OCI-LY7 (cell line): ENCODE data around the gene TRIM5. TPM values are rescaled to one million over a fixed set of nuclear protein-coding genes. Genes with fewer than 3 reads are reported as not detected.

ENCODE experiments used
- BruUV-seq: library from RNA; stranded (reverse); fragments of 400-500 nt; replicated peaks from 2 replicates; lab custom pipeline; 2021; lab: Mats Ljungman, UMichigan
- CTCF ChIA-PET: fragments of 300-600 bp; sonication (Branson Sonifier 250); formaldehyde crosslinking; loops from one replicate; lab custom pipeline; 2022; ENCODE audit warnings: antibody characterized with exemption; ENCODE audit not compliant: unreplicated experiment; lab: Charles Lee
- POLR2A ChIA-PET: fragments of 300-600 bp; sonication (Branson Sonifier 250); formaldehyde crosslinking; loops from one replicate; lab custom pipeline; 2022; ENCODE audit warnings: antibody characterized with exemption; lab: Charles Lee
- DNase-seq: peaks from one replicate; pipeline ENCODE4 v3.0.0-alpha.2; 2015; ENCODE audit warnings: low spot score
- H2AFZ ChIP-seq: fragments of 200-600 bp; sonication (generic), shearing (Covaris generic); 2 replicates; pipeline ENCODE4 v1.6.1; 2014; ENCODE audit warnings: mild to moderate bottlenecking, antibody characterized with exemption, low read length, moderate library complexity
- H3K27ac ChIP-seq: fragments of 200-600 bp; sonication (generic); 2 replicates; pipeline ENCODE4 v1.5.1; 2014; ENCODE audit warnings: mixed run types, low read depth, mild to moderate bottlenecking, moderate library complexity, low read length, inconsistent platforms; ENCODE audit not compliant: poor library complexity, severe bottlenecking
- H3K36me3 ChIP-seq: fragments of 200-600 bp; sonication (generic); 2 replicates; pipeline ENCODE4 v1.6.1; 2014; ENCODE audit warnings: mild to moderate bottlenecking, antibody characterized with exemption, low read length, moderate library complexity, mixed read lengths; ENCODE audit not compliant: insufficient read depth
- H3K4me1 ChIP-seq: fragments of 200-600 bp; sonication (generic); 2 replicates; pipeline ENCODE4 v1.5.1; 2014; ENCODE audit warnings: mild to moderate bottlenecking, low read length; ENCODE audit not compliant: insufficient read depth, poor library complexity, severe bottlenecking
- H3K4me2 ChIP-seq: fragments of 200-600 bp; sonication (generic); 2 replicates; pipeline ENCODE4 v1.6.1; 2014; ENCODE audit warnings: mild to moderate bottlenecking, low read length
- H3K4me3 ChIP-seq: fragments of 200-600 bp; sonication (generic); 2 replicates; pipeline ENCODE4 v1.5.1; 2014; ENCODE audit warnings: mild to moderate bottlenecking, low read depth, low read length; ENCODE audit not compliant: poor library complexity, severe bottlenecking
- H3K79me2 ChIP-seq: fragments of 200-600 bp; sonication (generic); 2 replicates; pipeline ENCODE4 v1.6.1; 2016; ENCODE audit warnings: low read depth, mild to moderate bottlenecking, low read length, moderate library complexity, mixed read lengths; ENCODE audit not compliant: insufficient read depth
- H3K9me2 ChIP-seq: fragments of 200-600 bp; sonication (generic); 2 replicates; pipeline ENCODE4 v1.6.1; 2016; ENCODE audit warnings: mild to moderate bottlenecking, low read length, mixed read lengths; ENCODE audit not compliant: insufficient read depth
- H3K9me3 ChIP-seq: fragments of 200-600 bp; sonication (generic); 2 replicates; pipeline ENCODE4 v1.6.1; 2014; ENCODE audit warnings: mild to moderate bottlenecking, mixed run types, low read length, mixed read lengths
- H4K20me1 ChIP-seq: fragments of 200-600 bp; sonication (generic); 2 replicates; pipeline ENCODE4 v1.6.1; 2014; ENCODE audit warnings: mild to moderate bottlenecking, antibody characterized with exemption, low read length, moderate library complexity, mixed read lengths; ENCODE audit not compliant: insufficient read depth
- CTCF ChIP-seq: fragments of 200-600 bp; sonication (generic); conservative IDR thresholded peaks from 2 replicates; pipeline ENCODE4 v1.5.1; 2014; ENCODE audit warnings: mild to moderate bottlenecking, antibody characterized with exemption, low read length, moderate library complexity, mixed read lengths
- EZH2phosphoT487 ChIP-seq: fragments of 200-600 bp; sonication (generic); IDR thresholded peaks from 2 replicates; pipeline ENCODE4 v1.6.1; 2018; ENCODE audit warnings: low read depth, borderline replicate concordance, mild to moderate bottlenecking, mixed run types, antibody characterized with exemption, low read length, moderate library complexity, mixed read lengths
- intact Hi-C: fragments of 100-400 bp; cut with micrococcal nuclease; formaldehyde crosslinking; loops from one replicate; pipeline ENCODE4 v1.10.0; 2022; ENCODE audit not compliant: unreplicated experiment
- total RNA-seq, 2 experiments: library from RNA; depleted of rRNA in 1 of 2; stranded (reverse); fragments of >200 nt in 1 of 2; shearing (Covaris generic) in 1 of 2; gene quantifications; 2 replicates each; pipeline ENCODE4 v1.2.3, GENCODE V29; 2014 to 2022

TRIM5 gene
- total RNA-seq, 2 experiments from 2014 or later: 19.6 to 22.5 TPM

DNA sequence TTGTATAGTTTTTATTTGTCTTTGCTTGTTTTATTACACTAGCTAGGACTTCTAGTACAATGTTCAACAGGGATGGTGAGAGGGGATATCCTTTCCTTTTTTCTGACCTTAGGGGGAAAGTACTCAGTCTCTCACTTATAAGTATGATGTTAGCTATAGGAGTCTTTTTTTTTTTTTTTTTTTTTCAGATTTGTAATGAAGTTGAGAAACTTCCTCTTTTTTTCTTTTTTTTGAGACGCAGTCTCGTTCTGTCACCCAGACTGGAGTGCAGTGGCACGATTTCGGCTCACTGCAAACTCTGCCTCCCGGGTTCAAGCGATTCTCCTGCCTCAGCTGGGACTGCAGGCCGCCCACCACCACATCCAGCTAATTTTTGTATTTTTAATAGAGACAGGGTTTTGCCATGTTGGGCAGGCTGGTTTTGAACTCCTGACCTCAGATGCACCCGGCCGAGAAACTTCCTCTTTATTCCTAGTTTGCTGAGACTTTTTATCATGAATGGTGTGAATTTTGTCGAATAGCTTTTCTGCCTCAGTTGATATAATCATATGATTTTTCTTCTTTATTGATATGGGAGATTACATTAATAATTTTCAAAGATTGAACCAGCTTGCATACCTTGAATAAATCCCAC is 15.7 kb upstream of the TRIM5 start:
- TF ChIP-seq CTCF: no peak
- TF ChIP-seq EZH2phosphoT487: no peak
- Histone ChIP-seq H3K27ac (no peak overlapping the region), H3K4me2 (no peak overlapping the region), H3K79me2 (no peaks in the 10 kb centered on the region), H3K4me3 (no peak overlapping the region), H3K4me1 (peaks cover 10% of the 10 kb centered on the region), H4K20me1 (no peaks in the 10 kb centered on the region), H3K9me3 (no peaks in the 10 kb centered on the region), H3K36me3 (peaks cover 66% of the 10 kb centered on the region), H2AFZ (no peak overlapping the region), H3K9me2 (no peaks in the 10 kb centered on the region)
- no TSS peak for BruUV-seq
- no peak for DNase-seq
- ChIA-PET POLR2A (interaction anchor here (0.6 to 3.5 kb wide), 5 partner anchors 9 to 1850 kb away, joined by 3 to 26 read pairs (median 3); partner anchors contain the start of gene TRIM22), CTCF (no interaction called here)
- intact Hi-C loops: no loop called here

GRCh38 chr11:5698281-5698680 is 13.4 kb upstream of the TRIM5 start:
- ChIA-PET CTCF (no interaction called here), POLR2A (no interaction called here)
- H2AFZ ChIP-seq: no peak overlapping the region
- H3K79me2 ChIP-seq: no peaks in the 10 kb centered on the region
- H3K9me3 ChIP-seq: no peaks in the 10 kb centered on the region
- intact Hi-C loops: no loop called here
- peaks cover 4% of the 10 kb centered on the region for H3K4me1 ChIP-seq
- BruUV-seq: no TSS peak
- no peaks in the 10 kb centered on the region for H4K20me1 ChIP-seq
- DNase-seq: no peak
- H3K4me3 ChIP-seq: no peak overlapping the region
- H3K27ac ChIP-seq: no peak overlapping the region
- TF ChIP-seq CTCF: no peak
- no peak for TF ChIP-seq EZH2phosphoT487
- peaks cover 54% of the 10 kb centered on the region for H3K36me3 ChIP-seq
- H3K9me2 ChIP-seq: no peaks in the 10 kb centered on the region
- no peak overlapping the region for H3K4me2 ChIP-seq

- Histone ChIP-seq H3K4me1 (peaks cover 11% of the 10 kb centered on the region), H2AFZ (no peak overlapping the region), H3K4me3 (no peak overlapping the region), H3K27ac (no peak overlapping the region), H3K79me2 (peaks cover 13% of the 10 kb centered on the region; the same call in 1 of the 2 replicates), H3K9me3 (no peaks in the 10 kb centered on the region), H3K9me2 (no peaks in the 10 kb centered on the region), H4K20me1 (no peaks in the 10 kb centered on the region), H3K36me3 (peaks cover 40% of the 10 kb centered on the region), H3K4me2 (no peak overlapping the region)
- no peak for TF ChIP-seq CTCF
- no peak for TF ChIP-seq EZH2phosphoT487
- DNase-seq: no peak
- CTCF ChIA-PET: no interaction called here
- BruUV-seq: no TSS peak
- POLR2A ChIA-PET: no interaction called here
- intact Hi-C loops: no loop called here
These were observed 11.3 kb upstream of the TRIM5 start for GRCh38 chr11:5696210-5696609.
